Type B pancreatic cell (in vitro differentiated cells): Measurements from ENCODE around the gene COL15A1. TPM values are rescaled to one million over a fixed set of nuclear protein-coding genes. Genes with fewer than 3 reads are reported as not detected.

Source experiments
- DNase-seq: peaks from one replicate; pipeline ENCODE4 v3.0.0; 2021; ENCODE audit warnings: mixed read lengths; ENCODE audit not compliant: unreplicated experiment; ENCODE audit errors: extremely low spot score
- H3K27ac Mint-ChIP-seq: 2 replicates; pipeline ENCODE4 v1.8.0; 2021; ENCODE audit warnings: mild to moderate bottlenecking, mixed read lengths
- H3K27me3 Mint-ChIP-seq: 2 replicates; pipeline ENCODE4 v1.8.0; 2021; ENCODE audit warnings: mixed read lengths
- H3K36me3 Mint-ChIP-seq: 2 replicates; pipeline ENCODE4 v1.8.0; 2021; ENCODE audit warnings: mixed read lengths
- H3K4me1 Mint-ChIP-seq: one replicate; pipeline ENCODE4 v1.8.0; 2021; ENCODE audit warnings: mixed read lengths; ENCODE audit not compliant: unreplicated experiment
- H3K4me3 Mint-ChIP-seq: 2 replicates; pipeline ENCODE4 v1.8.0; 2021; ENCODE audit warnings: mild to moderate bottlenecking, mixed read lengths
- H3K9me3 Mint-ChIP-seq: 2 replicates; pipeline ENCODE4 v1.8.0; 2021; ENCODE audit warnings: mixed read lengths
- CTCF ChIP-seq: fragments of 200-600 bp; sonication (generic); conservative IDR thresholded peaks from 2 replicates; pipeline ENCODE4 v1.5.0; 2021; ENCODE audit warnings: antibody characterized with exemption, mild to moderate bottlenecking
- total RNA-seq: library from RNA; stranded (reverse); gene quantifications from 2 replicates; pipeline ENCODE4 v1.2.1, GENCODE V29; 2021; ENCODE audit warnings: low replicate concordance

COL15A1 gene
- total RNA-seq, 1 donor from 2014 or later, result 0.68 TPM

GRCh38 chr9:99076483-99077171 lies 132.9 kb downstream of the COL15A1 start:
- Mint-ChIP-seq H3K27ac (no peak overlapping the region), H3K4me3 (no peak overlapping the region), H3K9me3 (no peaks in the 10 kb centered on the region), H3K36me3 (no peaks in the 10 kb centered on the region), H3K27me3 (peaks cover 20% of the 10 kb centered on the region), H3K4me1 (no peaks in the 10 kb centered on the region)
- DNase-seq, result no peak
- TF ChIP-seq CTCF, result no peak

- no peak overlapping the region for H3K4me3 Mint-ChIP-seq
- no peaks in the 10 kb centered on the region for H3K36me3 Mint-ChIP-seq
- no peak overlapping the region for H3K27ac Mint-ChIP-seq
- TF ChIP-seq CTCF, result no peak
- H3K4me1 Mint-ChIP-seq, result no peaks in the 10 kb centered on the region
- H3K27me3 Mint-ChIP-seq, result peaks cover 30% of the 10 kb centered on the region
- DNase-seq, result no peak
- H3K9me3 Mint-ChIP-seq, result no peaks in the 10 kb centered on the region
These were observed 135.0 kb downstream of the COL15A1 start for GRCh38 chr9:99078717-99079116.

DNA sequence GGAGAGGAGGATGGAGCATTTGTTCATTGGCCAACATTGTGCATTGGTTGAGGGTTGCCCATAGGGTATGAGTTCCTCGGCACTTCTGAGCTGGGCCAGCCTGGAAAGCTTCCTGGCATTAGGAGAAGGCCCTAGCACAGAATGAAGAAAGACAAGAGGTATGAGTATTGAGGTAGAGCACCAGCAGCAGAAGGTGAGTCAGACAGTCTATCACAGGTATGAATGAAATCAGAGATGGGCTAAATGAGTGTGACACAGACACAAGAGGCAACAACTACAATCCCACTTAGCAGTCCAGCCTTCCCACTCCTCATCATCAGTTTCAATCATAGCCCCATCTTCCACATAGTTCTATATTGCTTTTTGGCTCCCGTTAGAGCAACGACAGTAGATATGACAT lies 135.8 kb downstream of the COL15A1 start:
- H3K4me3 Mint-ChIP-seq, result no peak overlapping the region
- no peaks in the 10 kb centered on the region for H3K4me1 Mint-ChIP-seq
- no peak for TF ChIP-seq CTCF

GRCh38 chr9:99083051-99083450 lies 139.3 kb downstream of the COL15A1 start:
- Mint-ChIP-seq H3K27me3 (peaks cover 25% of the 10 kb centered on the region), H3K27ac (no peak overlapping the region), H3K9me3 (no peaks in the 10 kb centered on the region), H3K4me1 (no peaks in the 10 kb centered on the region), H3K4me3 (no peak overlapping the region), H3K36me3 (no peaks in the 10 kb centered on the region)
- TF ChIP-seq CTCF, result no peak
- DNase-seq, result no peak

More for the DNA sequence above, 135.8 kb downstream of the COL15A1 start:
- Mint-ChIP-seq H3K27ac (no peak overlapping the region), H3K36me3 (no peaks in the 10 kb centered on the region), H3K27me3 (peaks cover 30% of the 10 kb centered on the region), H3K9me3 (no peaks in the 10 kb centered on the region)
- no peak for DNase-seq

- Mint-ChIP-seq H3K36me3 (no peaks in the 10 kb centered on the region), H3K4me1 (no peaks in the 10 kb centered on the region), H3K27ac (no peak overlapping the region), H3K27me3 (peaks cover 22% of the 10 kb centered on the region), H3K9me3 (no peaks in the 10 kb centered on the region), H3K4me3 (no peak overlapping the region)
- no peak for DNase-seq
- TF ChIP-seq CTCF, result no peak
These were observed 142.5 kb downstream of the COL15A1 start for GRCh38 chr9:99085949-99086948.
